ENCODE measurements around the gene DNAH14.
A peak's percentile ranks its signal among the peaks of the same experiment; 100 is the strongest.
"Not testable (repeated sequence)": the region's sequence is repeated elsewhere in the genome, so short reads cannot be mapped to it uniquely, and the experiment has no call there.

Gene DNAH14

GRCh38 chr1:225371366-225372010 is 442.0 kb downstream of the DNAH14 start:
- TF ChIP-seq ZNF274 (IDR thresholded peaks at IDR 0.05; ENCODE audit: low read depth, low read length) (no peak), SUZ12 (IDR thresholded peaks at IDR 0.05; ENCODE audit: extremely low read depth, insufficient read depth, insufficient read length) (no peak), YY1 (IDR thresholded peaks at IDR 0.05; ENCODE audit: insufficient read depth, insufficient read length) (no peak)
- Histone ChIP-seq H3K27me3 (ENCODE audit: insufficient read depth, insufficient read length) (peaks cover 11% of the 10 kb centered on the region), H3K9ac (ENCODE audit: insufficient read length, low read depth) (no peak overlapping the region), H3K36me3 (ENCODE audit: insufficient read depth, insufficient read length, low read length) (no peaks in the 10 kb centered on the region), H3K4me1 (ENCODE audit: insufficient read depth, insufficient read length) (no peaks in the 10 kb centered on the region), H3K4me3 (ENCODE audit: insufficient read length, low read depth) (no peak overlapping the region), H3K9me3 (ENCODE audit: insufficient read depth, low read length) (no peaks in the 10 kb centered on the region)
- no peak for DNase-seq (ENCODE audit: low read depth, low spot score)

GRCh38 chr1:225373155-225373554 is 443.7 kb downstream of the DNAH14 start:
- Histone ChIP-seq H3K4me1 (ENCODE audit: insufficient read depth, insufficient read length) (peaks cover 1% of the 10 kb centered on the region), H3K27me3 (ENCODE audit: insufficient read depth, insufficient read length) (peaks cover 5% of the 10 kb centered on the region), H3K4me3 (ENCODE audit: insufficient read length, low read depth) (no peak overlapping the region), H3K9me3 (ENCODE audit: insufficient read depth, low read length) (no peaks in the 10 kb centered on the region), H3K36me3 (ENCODE audit: insufficient read depth, insufficient read length, low read length) (no peaks in the 10 kb centered on the region), H3K9ac (ENCODE audit: insufficient read length, low read depth) (no peak overlapping the region)
- no peak for DNase-seq (ENCODE audit: low read depth, low spot score)
- TF ChIP-seq YY1 (IDR thresholded peaks at IDR 0.05; ENCODE audit: insufficient read depth, insufficient read length) = no peak
- TF ChIP-seq ZNF274 (IDR thresholded peaks at IDR 0.05; ENCODE audit: low read depth, low read length) = no peak
- no peak for TF ChIP-seq SUZ12 (IDR thresholded peaks at IDR 0.05; ENCODE audit: extremely low read depth, insufficient read depth, insufficient read length)

GRCh38 chr1:225374996-225375395 is 445.5 kb downstream of the DNAH14 start:
- no peak for TF ChIP-seq YY1 (IDR thresholded peaks at IDR 0.05; ENCODE audit: insufficient read depth, insufficient read length)
- no peak for TF ChIP-seq SUZ12 (IDR thresholded peaks at IDR 0.05; ENCODE audit: extremely low read depth, insufficient read depth, insufficient read length)
- no peak for TF ChIP-seq ZNF274 (IDR thresholded peaks at IDR 0.05; ENCODE audit: low read depth, low read length)
- Histone ChIP-seq H3K9me3 (ENCODE audit: insufficient read depth, low read length) (no peaks in the 10 kb centered on the region), H3K36me3 (ENCODE audit: insufficient read depth, insufficient read length, low read length) (no peaks in the 10 kb centered on the region), H3K27me3 (ENCODE audit: insufficient read depth, insufficient read length) (no peaks in the 10 kb centered on the region), H3K4me1 (ENCODE audit: insufficient read depth, insufficient read length) (peaks cover 3% of the 10 kb centered on the region), H3K4me3 (ENCODE audit: insufficient read length, low read depth) (no peak overlapping the region), H3K9ac (ENCODE audit: insufficient read length, low read depth) (no peak overlapping the region)
- no peak for DNase-seq (ENCODE audit: low read depth, low spot score)

GRCh38 chr1:225378880-225379279 is 449.4 kb downstream of the DNAH14 start:
- peak; percentile 95 for DNase-seq (ENCODE audit: low read depth, low spot score)
- Histone ChIP-seq H3K9ac (ENCODE audit: insufficient read length, low read depth) (no peak overlapping the region), H3K27me3 (ENCODE audit: insufficient read depth, insufficient read length) (no peaks in the 10 kb centered on the region), H3K4me3 (ENCODE audit: insufficient read length, low read depth) (no peak overlapping the region), H3K4me1 (ENCODE audit: insufficient read depth, insufficient read length) (peaks cover 3% of the 10 kb centered on the region), H3K36me3 (ENCODE audit: insufficient read depth, insufficient read length, low read length) (no peaks in the 10 kb centered on the region), H3K9me3 (ENCODE audit: insufficient read depth, low read length) (no peaks in the 10 kb centered on the region)
- TF ChIP-seq YY1 (IDR thresholded peaks at IDR 0.05; ENCODE audit: insufficient read depth, insufficient read length) (no peak), ZNF274 (IDR thresholded peaks at IDR 0.05; ENCODE audit: low read depth, low read length) (no peak), SUZ12 (IDR thresholded peaks at IDR 0.05; ENCODE audit: extremely low read depth, insufficient read depth, insufficient read length) (no peak)

GRCh38 chr1:225380691-225381090 is 451.2 kb downstream of the DNAH14 start:
- no peaks in the 10 kb centered on the region for H3K9me3 ChIP-seq (ENCODE audit: insufficient read depth, low read length)
- no peaks in the 10 kb centered on the region for H3K36me3 ChIP-seq (ENCODE audit: insufficient read depth, insufficient read length, low read length)
- H3K4me1 ChIP-seq (ENCODE audit: insufficient read depth, insufficient read length) = peaks cover 3% of the 10 kb centered on the region
- H3K27me3 ChIP-seq (ENCODE audit: insufficient read depth, insufficient read length) = no peaks in the 10 kb centered on the region
- no peak for DNase-seq (ENCODE audit: low read depth, low spot score)
- TF ChIP-seq YY1 (IDR thresholded peaks at IDR 0.05; ENCODE audit: insufficient read depth, insufficient read length) (no peak), ZNF274 (IDR thresholded peaks at IDR 0.05; ENCODE audit: low read depth, low read length) (no peak), SUZ12 (IDR thresholded peaks at IDR 0.05; ENCODE audit: extremely low read depth, insufficient read depth, insufficient read length) (no peak)
- H3K9ac ChIP-seq (ENCODE audit: insufficient read length, low read depth) = no peak overlapping the region
- H3K4me3 ChIP-seq (ENCODE audit: insufficient read length, low read depth) = no peak overlapping the region

- not testable (repeated sequence) for H3K36me3 ChIP-seq (ENCODE audit: insufficient read depth, insufficient read length, low read length); H3K9me3 ChIP-seq (ENCODE audit: insufficient read depth, low read length); H3K9ac ChIP-seq (ENCODE audit: insufficient read length, low read depth); H3K27me3 ChIP-seq (ENCODE audit: insufficient read depth, insufficient read length); DNase-seq (ENCODE audit: low read depth, low spot score); H3K4me3 ChIP-seq (ENCODE audit: insufficient read length, low read depth); H3K4me1 ChIP-seq (ENCODE audit: insufficient read depth, insufficient read length)
These were observed 457.4 kb downstream of the DNAH14 start for GRCh38 chr1:225386860-225387259.

GRCh38 chr1:225388372-225388771 is 458.9 kb downstream of the DNAH14 start:
- DNase-seq (ENCODE audit: low read depth, low spot score) = no peak

More at GRCh38 chr1:225388372-225388771, 458.9 kb downstream of the DNAH14 start:
- H3K36me3 ChIP-seq (ENCODE audit: insufficient read depth, insufficient read length, low read length) = no peaks in the 10 kb centered on the region
- no peaks in the 10 kb centered on the region for H3K9me3 ChIP-seq (ENCODE audit: insufficient read depth, low read length)
- H3K27me3 ChIP-seq (ENCODE audit: insufficient read depth, insufficient read length) = no peaks in the 10 kb centered on the region
- TF ChIP-seq YY1 (IDR thresholded peaks at IDR 0.05; ENCODE audit: insufficient read depth, insufficient read length) (no peak), ZNF274 (IDR thresholded peaks at IDR 0.05; ENCODE audit: low read depth, low read length) (no peak), SUZ12 (IDR thresholded peaks at IDR 0.05; ENCODE audit: extremely low read depth, insufficient read depth, insufficient read length) (no peak)
- no peak overlapping the region for H3K9ac ChIP-seq (ENCODE audit: insufficient read length, low read depth)
- no peak overlapping the region for H3K4me3 ChIP-seq (ENCODE audit: insufficient read length, low read depth)
- no peaks in the 10 kb centered on the region for H3K4me1 ChIP-seq (ENCODE audit: insufficient read depth, insufficient read length)

Data from NT2/D1 (cell line).